GM19463 (cell line): ENCODE data around the gene PALB2.
A peak's percentile ranks its signal among the peaks of the same experiment; 100 is the strongest.

Source experiments
- ATAC-seq: cut with Tn5 transposase; IDR thresholded peaks from one replicate; pipeline ENCODE4 v1.9.1; 2021; ENCODE audit warnings: mild to moderate bottlenecking, moderate library complexity; ENCODE audit not compliant: unreplicated experiment

PALB2 gene

GRCh38 chr16:23640931-23641765 is at the start of gene PALB2, which contains the start of gene DCTN5:
PALB2 (minus strand) TSS chr16:23641310; CDS start chr16:23641157, 153 bp downstream.
DCTN5 (plus strand) TSS chr16:23641466; CDS start chr16:23641543, 77 bp downstream.
- ATAC-seq, result peak; percentile 98

- ATAC-seq, result no peak
These were observed 48.5 kb upstream of the PALB2 start for GRCh38 chr16:23689442-23690187.

DNA sequence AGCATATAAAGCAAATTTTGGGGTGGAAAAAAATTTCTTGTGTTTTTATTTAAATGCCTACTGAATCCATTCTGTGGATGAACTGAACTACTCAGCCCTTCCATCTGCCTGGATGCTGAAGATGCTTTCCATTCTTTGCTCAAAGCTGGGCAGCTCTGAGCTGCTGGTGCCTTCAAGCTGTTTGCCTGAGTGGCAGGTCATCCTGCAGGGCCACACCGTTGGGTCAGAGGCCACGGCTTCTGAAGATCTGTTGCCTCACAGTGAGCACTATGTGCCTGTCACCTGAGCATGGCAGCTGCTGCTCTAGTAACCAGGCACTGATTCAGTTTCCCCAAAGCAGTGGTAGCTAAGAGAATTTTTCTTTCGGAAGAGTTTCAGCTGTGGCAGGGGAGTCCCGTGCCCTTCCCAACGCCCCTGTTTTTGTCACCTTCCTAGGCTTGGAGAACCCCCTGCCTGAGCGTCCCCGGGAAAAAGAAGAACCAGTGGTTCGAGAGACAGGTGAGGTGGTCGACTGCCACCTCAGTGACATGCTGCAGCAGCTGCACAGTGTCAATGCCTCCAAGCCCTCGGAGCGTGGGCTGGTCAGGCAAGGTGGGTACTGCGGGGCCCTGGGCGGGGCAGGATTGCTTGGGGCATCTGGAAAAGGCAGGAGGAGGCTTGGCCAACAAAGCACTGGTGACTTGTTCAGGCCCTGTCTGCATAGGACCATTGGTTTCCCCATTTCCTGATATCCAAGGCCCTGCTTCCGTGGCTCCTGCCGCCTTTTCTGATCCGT is 46.1 kb upstream of the PALB2 start:
- no peak for ATAC-seq

DNA sequence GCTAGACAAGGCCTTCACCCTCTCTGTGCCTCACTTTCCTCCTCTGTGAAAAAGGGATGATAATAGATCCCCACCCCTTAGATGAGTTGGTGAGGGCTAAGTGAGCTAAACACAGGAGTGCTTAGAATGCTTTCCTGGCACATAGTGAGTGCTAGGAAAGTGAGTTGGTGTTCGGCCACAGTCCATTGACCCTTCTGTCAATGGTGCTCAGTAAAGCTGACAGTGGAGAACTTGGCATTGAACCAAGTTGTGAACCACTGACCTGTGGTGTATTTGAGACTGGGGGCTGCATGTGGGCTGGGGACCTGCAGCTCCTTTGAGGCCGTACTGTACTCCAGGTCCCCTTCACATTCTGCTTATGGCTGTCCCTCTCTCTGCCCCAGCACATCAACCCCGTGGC is 42.4 kb upstream of the PALB2 start:
- no peak for ATAC-seq

- ATAC-seq, result no peak
These were observed 41.1 kb upstream of the PALB2 start for GRCh38 chr16:23682181-23682580.

GRCh38 chr16:23679986-23680336 is 38.9 kb upstream of the PALB2 start:
- ATAC-seq, result no peak

DNA sequence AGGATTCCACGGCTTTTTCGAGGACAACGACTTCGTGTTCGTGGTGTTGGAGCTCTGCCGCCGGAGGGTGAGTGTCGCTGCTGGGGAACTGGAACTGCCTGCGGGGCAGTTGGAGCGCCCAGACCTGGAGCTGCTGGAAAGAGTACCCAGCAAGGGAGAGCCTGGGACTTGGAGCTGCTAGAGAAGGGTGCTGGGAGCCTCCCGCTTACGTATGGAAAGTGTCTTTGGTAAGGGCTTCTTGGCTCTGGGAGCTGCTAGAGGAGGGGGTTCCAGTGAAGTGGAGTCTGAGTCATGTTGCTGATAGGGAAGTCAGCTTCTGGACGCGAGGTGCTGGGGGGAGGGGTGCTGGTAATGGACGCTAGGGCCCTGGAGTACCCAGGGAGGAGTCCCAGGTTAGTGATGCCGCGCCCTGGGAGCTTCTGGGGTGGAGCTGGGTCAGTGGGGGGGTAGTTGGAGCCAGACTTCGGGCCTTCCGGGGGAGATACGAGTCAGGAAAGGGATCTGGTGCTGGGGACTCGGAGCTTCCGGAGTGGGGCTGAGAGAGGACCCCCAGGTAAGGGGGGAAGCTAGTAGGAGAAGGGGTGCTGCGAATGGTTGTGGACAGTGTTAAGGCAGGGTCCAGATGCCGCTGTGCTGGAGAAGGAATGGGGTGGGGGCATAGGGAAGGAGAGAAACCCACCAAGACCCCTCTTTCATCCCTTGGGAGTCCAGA is 38.3 kb upstream of the PALB2 start:
- no peak for ATAC-seq

DNA sequence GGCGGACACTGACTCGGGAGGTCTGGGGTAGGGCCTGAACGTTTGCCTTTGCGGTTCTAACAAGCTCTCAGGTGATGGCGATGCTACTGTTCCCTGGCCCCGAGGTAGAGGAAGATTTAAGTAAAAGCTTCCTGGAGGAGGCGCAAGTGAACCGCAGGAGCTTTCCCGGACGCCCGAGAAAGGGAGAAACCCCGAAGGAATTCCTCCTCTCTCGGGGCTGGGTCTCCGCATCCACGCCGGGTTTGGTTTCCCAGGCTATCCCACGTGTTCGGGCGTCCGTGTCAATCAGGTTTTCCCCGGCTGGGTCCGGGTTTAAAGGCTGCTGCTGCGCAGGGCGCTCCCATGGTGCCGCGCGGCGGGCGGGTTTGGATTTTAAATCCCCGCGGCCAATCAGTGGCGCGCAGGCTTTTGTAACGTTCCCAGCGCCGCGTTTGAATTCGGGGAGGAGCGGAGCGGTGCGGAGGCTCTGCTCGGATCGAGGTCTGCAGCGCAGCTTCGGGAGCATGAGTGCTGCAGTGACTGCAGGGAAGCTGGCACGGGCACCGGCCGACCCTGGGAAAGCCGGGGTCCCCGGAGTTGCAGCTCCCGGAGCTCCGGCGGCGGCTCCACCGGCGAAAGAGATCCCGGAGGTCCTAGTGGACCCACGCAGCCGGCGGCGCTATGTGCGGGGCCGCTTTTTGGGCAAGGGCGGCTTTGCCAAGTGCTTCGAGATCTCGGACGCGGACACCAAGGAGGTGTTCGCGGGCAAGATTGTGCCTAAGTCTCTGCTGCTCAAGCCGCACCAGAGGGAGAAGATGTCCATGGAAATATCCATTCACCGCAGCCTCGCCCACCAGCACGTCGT is 37.5 kb upstream of the PALB2 start, which contains the start of gene PLK1:
PLK1 (plus strand) TSS at position 460 of the 844 bp plus-strand sequence; CDS start at position 504, 44 bp downstream.
- ATAC-seq, result peak; percentile 88

DNA sequence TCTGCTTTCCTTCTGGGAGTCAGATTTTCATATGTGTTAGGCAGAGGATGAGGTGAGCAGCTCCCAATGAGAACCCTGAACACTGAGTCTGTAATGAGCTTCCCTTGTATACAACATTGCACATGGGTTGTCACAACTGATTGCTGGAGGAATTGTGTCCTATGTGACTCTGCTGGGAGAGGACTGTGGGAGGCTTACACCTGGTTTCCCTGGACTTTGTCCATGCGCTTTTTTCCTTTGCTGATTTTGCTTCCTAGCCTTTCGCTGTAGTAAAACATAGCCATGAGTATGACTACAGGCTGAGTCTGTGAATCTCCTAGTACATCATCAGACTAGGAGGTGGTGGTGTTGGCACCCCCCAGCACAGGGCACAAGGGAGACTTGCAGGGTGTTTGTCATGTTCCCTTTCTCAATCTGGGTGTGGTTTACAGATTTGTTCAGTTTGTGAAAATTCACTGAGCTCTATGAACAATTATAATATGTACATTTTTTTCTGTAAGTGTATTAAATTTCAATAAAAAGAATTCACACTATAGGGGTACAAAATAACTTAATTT is 35.9 kb upstream of the PALB2 start:
- ATAC-seq, result no peak

GRCh38 chr16:23673971-23674614 is 33.0 kb upstream of the PALB2 start:
- no peak for ATAC-seq

DNA sequence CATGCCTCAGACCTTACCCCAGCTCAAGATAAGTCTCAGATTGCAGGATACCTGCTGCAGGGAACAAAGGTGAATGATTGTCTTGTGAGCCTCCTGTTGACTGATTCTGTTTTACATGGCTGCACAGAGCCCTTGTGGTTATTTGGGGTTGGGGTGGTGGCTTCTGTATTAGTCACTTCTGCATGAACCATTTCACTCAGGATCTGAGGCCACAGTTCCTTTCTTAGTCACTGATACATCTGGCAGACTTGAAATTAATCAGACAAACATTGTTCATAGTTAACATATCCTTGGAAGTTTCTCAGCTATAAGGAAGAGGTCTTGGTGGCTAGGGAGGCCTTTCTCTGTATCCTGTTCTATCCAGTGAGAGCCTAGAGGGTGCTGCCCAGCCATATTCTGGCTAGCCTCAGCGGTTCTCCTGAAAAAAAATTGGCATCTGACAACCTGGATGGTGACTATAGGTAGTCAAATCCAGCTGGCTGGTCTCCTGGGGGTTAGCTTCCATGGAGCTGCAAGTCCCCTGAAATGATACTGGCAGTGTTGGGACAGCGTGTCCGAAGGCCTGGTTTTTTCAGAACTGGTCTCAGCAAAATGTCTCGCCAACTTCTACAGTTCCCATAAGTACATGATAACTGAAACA is 29.1 kb upstream of the PALB2 start:
- peak; percentile 97 for ATAC-seq

GRCh38 chr16:23668873-23669272 is 27.8 kb upstream of the PALB2 start:
- no peak for ATAC-seq

GRCh38 chr16:23668225-23668624 is 27.1 kb upstream of the PALB2 start:
- no peak for ATAC-seq

DNA sequence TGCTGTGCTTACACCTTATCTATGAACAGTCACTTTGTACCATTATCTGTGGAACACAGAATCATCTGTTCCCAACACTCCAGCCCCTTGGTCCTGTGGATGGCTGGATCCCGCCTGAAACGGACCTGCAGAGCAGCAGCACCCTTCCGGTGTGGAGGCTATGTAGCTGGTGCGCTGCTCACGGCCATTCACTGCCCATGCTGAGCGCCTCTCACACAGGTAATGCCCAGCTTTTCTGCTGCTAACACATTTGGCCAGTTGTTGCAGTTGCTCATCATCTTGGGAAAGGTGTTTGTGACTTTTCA is 26.2 kb upstream of the PALB2 start:
- ATAC-seq, result no peak

DNA sequence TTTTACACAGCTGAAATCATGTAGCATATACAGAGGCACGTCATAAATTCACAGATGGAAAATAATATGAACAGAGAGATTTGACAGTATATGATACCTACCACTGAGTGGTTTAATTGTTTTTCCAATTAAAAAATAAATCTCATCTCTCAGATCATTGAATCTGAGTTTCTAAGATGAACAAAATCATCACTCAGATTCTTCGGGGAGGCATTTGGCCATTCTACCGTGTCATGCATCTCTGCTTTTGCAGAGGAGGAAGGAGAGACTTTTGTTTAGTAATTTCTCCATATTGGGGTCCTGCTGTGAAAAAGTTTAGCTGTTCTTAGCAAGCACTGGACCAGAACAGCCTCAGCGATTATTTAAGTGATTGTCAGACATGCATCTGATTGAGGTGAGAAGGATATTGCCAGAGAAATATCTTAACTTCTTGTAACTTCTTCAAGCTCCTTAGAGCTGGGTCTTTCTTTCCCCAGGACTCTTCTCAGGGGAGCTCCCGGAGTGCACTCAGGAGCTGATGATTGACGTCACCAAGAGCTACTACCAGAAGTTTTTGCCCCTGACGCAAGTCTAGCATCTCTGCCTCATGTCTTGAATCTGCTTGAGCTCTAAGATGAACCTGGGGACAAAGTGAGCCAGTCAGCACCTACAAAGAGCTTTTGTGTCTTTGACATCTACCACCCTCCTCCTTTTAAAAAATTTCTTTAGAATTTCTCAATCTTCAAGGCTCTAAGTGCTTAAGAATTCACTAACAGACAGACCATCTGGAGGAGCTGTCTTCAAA is 25.7 kb upstream of the PALB2 start:
- ATAC-seq, result no peak

- ATAC-seq, result no peak
These were observed 22.8 kb upstream of the PALB2 start for GRCh38 chr16:23663918-23664317.

GRCh38 chr16:23651943-23652468 is 10.9 kb upstream of the PALB2 start:
- no peak for ATAC-seq
